HCT116 (cell line): ENCODE data around the gene TBCD.

Experiments used
- CEBPB ChIP-seq: IDR thresholded peaks from 2 replicates; pipeline ENCODE4 v1.6.1; 2012; ENCODE audit warnings: low read depth
- CTCF ChIP-seq, 3 experiments: fragments of 200-600 bp in 1 of 3; sonication (generic) in 1 of 3; IDR thresholded peaks in 2 of 3; conservative IDR thresholded peaks in 1 of 3; 2 replicates each; pipeline ENCODE4 v1.5.1; 2012 to 2017; ENCODE audit warnings: low read depth in 2 of 3, low read length in 2 of 3, antibody characterized with exemption in 1 of 3, borderline replicate concordance in 1 of 3, control low read depth in 1 of 3, mild to moderate bottlenecking in 1 of 3, mixed read lengths in 1 of 3, mixed run types in 1 of 3, moderate library complexity in 1 of 3; ENCODE audit not compliant: insufficient read depth in 1 of 3
- EGR1 ChIP-seq: IDR thresholded peaks from 2 replicates; pipeline ENCODE4 v1.6.1; 2012; ENCODE audit warnings: low read depth
- EZH2 ChIP-seq: fragments of 200-600 bp; sonication (generic); IDR thresholded peaks from 2 replicates; pipeline ENCODE4 v1.6.1; 2017; ENCODE audit warnings: antibody characterized with exemption, mixed run types
- EZH2phosphoT487 ChIP-seq: fragments of 200-600 bp; IDR thresholded peaks from 2 replicates; pipeline ENCODE4 v1.6.1; 2018; ENCODE audit warnings: antibody characterized with exemption, borderline replicate concordance
- JUND ChIP-seq: IDR thresholded peaks from 2 replicates; pipeline ENCODE4 v1.6.1; 2012
- MAX ChIP-seq: IDR thresholded peaks from 2 replicates; pipeline ENCODE4 v1.6.1; 2012
- POLR2A ChIP-seq: IDR thresholded peaks from 2 replicates; pipeline ENCODE4 v1.7.0; 2011; ENCODE audit warnings: borderline replicate concordance; ENCODE audit not compliant: insufficient read depth, insufficient read length; ENCODE audit errors: extremely low read depth
- POLR2AphosphoS5 ChIP-seq: IDR thresholded peaks from 2 replicates; pipeline ENCODE4 v1.6.1; 2011; ENCODE audit warnings: mild to moderate bottlenecking, low read depth, low read length, moderate library complexity
- RAD21 ChIP-seq: IDR thresholded peaks from 2 replicates; pipeline ENCODE4 v1.6.1; 2012; ENCODE audit warnings: low read depth, mild to moderate bottlenecking
- REST ChIP-seq: IDR thresholded peaks from 2 replicates; pipeline ENCODE4 v1.6.1; 2012; ENCODE audit warnings: low read depth
- ZBTB33 ChIP-seq: IDR thresholded peaks from 2 replicates; pipeline ENCODE4 v1.6.1; 2011; ENCODE audit warnings: mild to moderate bottlenecking, low read length, moderate library complexity; ENCODE audit not compliant: insufficient replicate concordance; ENCODE audit errors: extremely low read depth
- ZNF274 ChIP-seq: fragments of 200-500 bp; sonication (Bioruptor generic); IDR thresholded peaks from 2 replicates; pipeline ENCODE4 v1.6.1; 2014; ENCODE audit warnings: mild to moderate bottlenecking, low read depth, low read length, inconsistent platforms

GRCh38 chr17:82920715-82921114 is 168.8 kb downstream of the TBCD start:
- TF ChIP-seq JUND (no peak), CTCF (IDR thresholded peaks at IDR 0.05 in 2 of 3, conservative IDR thresholded peaks at IDR 0.05 in 1 of 3; ENCODE audit: borderline replicate concordance in 1 of 3, insufficient read depth in 1 of 3, low read depth in 2 of 3, low read length in 2 of 3) (no peak), ZBTB33 (no peak), EZH2 (no peak), POLR2A (no peak), CEBPB (no peak), REST (no peak), POLR2AphosphoS5 (no peak), MAX (no peak), ZNF274 (no peak), EZH2phosphoT487 (no peak), RAD21 (no peak), EGR1 (no peak)
